H1 (cell line): ENCODE data around the gene ATP6V1F. TPM values are rescaled to one million over a fixed set of nuclear protein-coding genes. Genes with fewer than 3 reads are reported as not detected.

Source experiments
- ATF3 ChIP-seq: IDR thresholded peaks from 2 replicates; pipeline ENCODE4 v1.6.1; 2011; ENCODE audit warnings: low read depth, mild to moderate bottlenecking, low read length; ENCODE audit not compliant: insufficient read depth
- polyA plus RNA-seq, 7 experiments: library from polyadenylated mRNA; depleted of rRNA in 3 of 7; stranded (reverse) in 5 of 7; unstranded in 2 of 7; fragments of >200 nt in 5 of 7; fragments of 200-250 nt in 2 of 7; gene quantifications; 1 replicate in 5 of 7; 2 replicates in 1 of 7; 4 replicates in 1 of 7; pipeline versions ENCODE4 v1.2.1 to v1.2.3, GENCODE V29; 2011 to 2013; ENCODE audit warnings: missing spikeins in 2 of 7, mixed read lengths in 2 of 7
- total RNA-seq: library from RNA; stranded (reverse); fragmentation: NEBNext Ultra II Directional; extraction: Animal tissue kit (Norgen Biotek cat#: 25700); gene quantifications from 2 replicates; pipeline ENCODE4 v1.2.1, GENCODE V29; 2021

Gene ATP6V1F
- total and polyA plus RNA-seq, 2 of the 8 experiments (the other 6 are each of a cell fraction or from before 2014, with no cell fraction given), result 104 to 318 TPM

- no peak for TF ChIP-seq ATF3
These were observed 33.1 kb upstream of the ATP6V1F start (continued) for GRCh38 chr7:128829391-128830166.
